Measurements from ENCODE around the gene TOX4. TPM values are rescaled to one million over a fixed set of nuclear protein-coding genes. Genes with fewer than 3 reads are reported as not detected.

Gene TOX4
- total and polyA plus RNA-seq, 2 of the 4 experiments (the other 2 are of a cell fraction), result 26.7 to 56.6 TPM

DNA sequence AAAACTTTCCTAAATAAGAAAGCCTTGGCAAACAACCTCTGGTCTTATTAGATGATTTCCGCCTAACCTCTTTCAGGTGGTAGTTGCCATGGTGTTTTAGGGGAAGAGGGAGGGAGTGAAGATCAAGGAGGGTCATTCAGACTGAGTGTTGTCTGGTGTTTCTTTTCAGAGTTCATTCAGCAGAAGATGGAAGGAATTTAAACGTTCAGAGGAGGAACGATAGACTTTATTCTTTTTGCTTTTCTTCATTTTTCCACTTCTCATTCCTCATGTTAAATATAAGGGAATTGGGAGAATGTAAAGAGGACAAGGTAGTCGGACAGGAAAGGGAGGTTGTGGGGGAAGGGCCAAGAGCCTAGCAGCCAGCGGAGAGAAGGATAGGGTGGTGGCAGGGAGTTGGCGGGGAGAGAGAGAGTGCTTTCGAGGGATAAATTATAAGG, 66.5 kb downstream of the TOX4 start:
- Histone ChIP-seq H3K23ac (ENCODE audit: low read depth, low read length) (no peak overlapping the region), H3K56ac (ENCODE audit: extremely low read depth, insufficient read depth, low read length) (no peak overlapping the region), H4K20me1 (ENCODE audit: insufficient read depth, low read length) (no peaks in the 10 kb centered on the region), H3K4ac (ENCODE audit: low read depth, low read length) (no peak overlapping the region), H3K18ac (ENCODE audit: low read depth, low read length) (no peak overlapping the region), H3K36me3 (ENCODE audit: control insufficient read depth, insufficient read depth, low read length) (no peaks in the 10 kb centered on the region), H2BK20ac (ENCODE audit: low read depth, low read length) (no peak overlapping the region), H3K4me1 (ENCODE audit: control insufficient read depth, insufficient read depth, low read length) (no peaks in the 10 kb centered on the region), H4K91ac (ENCODE audit: insufficient read depth, low read depth, low read length) (no peak overlapping the region), H2AK9ac (replicated peaks; ENCODE audit: low read depth, low read length, poor library complexity) (no peak overlapping the region), H3K9me1 (ENCODE audit: insufficient read depth, low read length) (no peaks in the 10 kb centered on the region), H3K79me1 (ENCODE audit: low read depth in 1 of 2, low read length in 2 of 2) (no peaks in the 10 kb centered on the region), H3K27ac (ENCODE audit: insufficient read depth, low read length) (no peak overlapping the region), H3K27me3 (ENCODE audit: control insufficient read depth, insufficient read depth, low read length) (peaks cover 10% of the 10 kb centered on the region), H2BK5ac (ENCODE audit: low read depth, low read length, poor library complexity, severe bottlenecking) (no peak overlapping the region), H2BK120ac (ENCODE audit: low read depth, low read length) (no peak overlapping the region), H3K4me3 (ENCODE audit: insufficient read depth, low read depth, low read length) (no peak overlapping the region), H3K9ac (ENCODE audit: low read depth, low read length) (no peak overlapping the region), H3K4me2 (ENCODE audit: low read depth, low read length) (no peak overlapping the region), H4K8ac (ENCODE audit: low read depth in 2 of 2, low read length in 2 of 2) (no peak overlapping the region), H2BK15ac (ENCODE audit: low read depth, low read length) (no peak overlapping the region), H4K5ac (ENCODE audit: low read depth, low read length) (no peak overlapping the region), H2AFZ (replicated peaks; ENCODE audit: low read length, poor library complexity) (no peak overlapping the region), H3K9me3 (ENCODE audit: control insufficient read depth, insufficient read depth, low read length) (no peaks in the 10 kb centered on the region), H3K14ac (replicated peaks; ENCODE audit: low read depth, low read length) (no peak overlapping the region), H2AK5ac (ENCODE audit: low read depth, low read length) (no peak overlapping the region)
- DNase-seq (no peak), ATAC-seq (ENCODE audit: low read depth) (no peak)
- CTCF ChIA-PET, result no interaction called here
- POLR2A ChIA-PET (ENCODE audit: unreplicated experiment), result no interaction called here
- dilution Hi-C loops (cut with HindIII; ENCODE audit: low sequenced_read_pairs, unreplicated experiment) (no loop called here), in situ Hi-C loops (cut with MboI; ENCODE audit: low sequenced_read_pairs) (no loop called here), intact Hi-C loops (cut with micrococcal nuclease) (no loop called here)
- BruUV-seq (replicated peaks), result no TSS peak
- WGBS, 2 experiments (ENCODE audit: extremely low coverage in 2 of 2, insufficient read length in 1 of 2), result no CpG with 5 or more reads among the region's 7 CpGs
- no peak for TF ChIP-seq MXI1 (IDR thresholded peaks at IDR 0.05; ENCODE audit: borderline replicate concordance, low read depth, low read length)
- no peak for TF ChIP-seq RAD21 (IDR thresholded peaks at IDR 0.05; ENCODE audit: low read length)
- TF ChIP-seq MAFK (IDR thresholded peaks at IDR 0.05; ENCODE audit: low read depth, low read length), result no peak
- no peak for TF ChIP-seq CEBPB (IDR thresholded peaks at IDR 0.05; ENCODE audit: low read depth, low read length)
- TF ChIP-seq SMC3 (IDR thresholded peaks at IDR 0.05; ENCODE audit: low read depth, low read length), result no peak
- no peak for TF ChIP-seq FOS (IDR thresholded peaks at IDR 0.05; ENCODE audit: low read depth, low read length)
- no peak for TF ChIP-seq BHLHE40 (IDR thresholded peaks at IDR 0.05; ENCODE audit: low read depth, low read length)
- no peak for TF ChIP-seq CTCF (conservative IDR thresholded peaks at IDR 0.05; ENCODE audit: low read depth, low read length)
- TF ChIP-seq NFE2L2 (IDR thresholded peaks at IDR 0.05; ENCODE audit: low read depth, low read length), result no peak
- TF ChIP-seq POLR2A (IDR thresholded peaks at IDR 0.05; ENCODE audit: low read depth, low read length), result no peak
- no peak for TF ChIP-seq MAZ (IDR thresholded peaks at IDR 0.05; ENCODE audit: borderline replicate concordance, low read depth, low read length)
- TF ChIP-seq RCOR1 (IDR thresholded peaks at IDR 0.05; ENCODE audit: insufficient replicate concordance, low read length), result no peak
- TF ChIP-seq USF2 (IDR thresholded peaks at IDR 0.05; ENCODE audit: low read depth, low read length), result no peak

All from IMR-90 (cell line).